RCC 7860 (cell line): ENCODE data around the gene ABCA7.
A peak's percentile ranks its signal among the peaks of the same experiment; 100 is the strongest.

Experiments used
- DNase-seq: peaks from one replicate; pipeline ENCODE4 v3.0.0-alpha.2; 2015; ENCODE audit warnings: low spot score
- FAIRE-seq: peaks from 2 replicates; lab custom pipeline; 2012; peaks lifted over from hg19 to GRCh38; lab: Jason Lieb, UNC

The ABCA7 gene

DNA sequence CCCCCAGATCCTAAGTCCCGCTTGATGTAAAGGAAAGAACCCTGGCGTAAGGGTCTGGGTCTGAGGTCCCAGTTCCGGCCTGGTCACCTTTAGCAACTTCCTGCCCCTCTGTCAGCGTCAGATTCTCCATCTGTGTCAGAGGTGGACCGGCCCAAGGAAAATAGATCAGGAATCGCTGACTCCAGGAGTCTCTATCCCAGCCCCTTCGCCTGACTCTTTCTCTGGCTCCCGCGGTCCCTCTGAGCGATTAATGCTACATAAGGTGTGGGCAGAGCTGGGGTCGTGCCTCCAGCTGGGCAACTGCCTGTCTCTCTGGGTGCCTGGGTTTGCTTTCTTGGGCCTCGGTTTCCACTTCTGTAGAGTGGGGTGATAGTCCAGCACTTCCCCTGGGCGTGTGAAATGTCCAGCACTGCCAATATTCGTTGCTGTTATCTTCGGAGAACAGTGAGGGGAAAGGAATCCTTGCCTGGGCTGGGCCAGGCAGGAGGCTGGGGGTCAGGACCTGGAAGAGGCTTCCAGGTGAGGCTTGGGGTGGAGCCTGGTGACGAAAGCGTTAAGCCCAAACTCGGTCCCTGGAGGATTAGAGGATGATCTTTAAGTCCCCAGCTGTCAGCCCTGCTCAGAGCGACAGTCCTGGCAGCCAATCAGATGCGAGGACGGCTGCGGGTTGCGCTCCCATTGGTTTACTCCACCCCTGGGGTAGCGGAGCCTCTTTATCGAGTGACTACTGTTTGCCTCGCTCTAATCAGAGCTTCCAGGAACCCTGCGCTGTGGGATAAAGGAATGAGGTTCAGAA is 767 bp downstream of the ABCA7 start:
- peak; percentile 66 for FAIRE-seq
- DNase-seq = peak; percentile 76

- FAIRE-seq = no peak
- DNase-seq = no peak
Observed at GRCh38 chr19:1041272-1041834, 1.4 kb downstream of the ABCA7 start.

DNA sequence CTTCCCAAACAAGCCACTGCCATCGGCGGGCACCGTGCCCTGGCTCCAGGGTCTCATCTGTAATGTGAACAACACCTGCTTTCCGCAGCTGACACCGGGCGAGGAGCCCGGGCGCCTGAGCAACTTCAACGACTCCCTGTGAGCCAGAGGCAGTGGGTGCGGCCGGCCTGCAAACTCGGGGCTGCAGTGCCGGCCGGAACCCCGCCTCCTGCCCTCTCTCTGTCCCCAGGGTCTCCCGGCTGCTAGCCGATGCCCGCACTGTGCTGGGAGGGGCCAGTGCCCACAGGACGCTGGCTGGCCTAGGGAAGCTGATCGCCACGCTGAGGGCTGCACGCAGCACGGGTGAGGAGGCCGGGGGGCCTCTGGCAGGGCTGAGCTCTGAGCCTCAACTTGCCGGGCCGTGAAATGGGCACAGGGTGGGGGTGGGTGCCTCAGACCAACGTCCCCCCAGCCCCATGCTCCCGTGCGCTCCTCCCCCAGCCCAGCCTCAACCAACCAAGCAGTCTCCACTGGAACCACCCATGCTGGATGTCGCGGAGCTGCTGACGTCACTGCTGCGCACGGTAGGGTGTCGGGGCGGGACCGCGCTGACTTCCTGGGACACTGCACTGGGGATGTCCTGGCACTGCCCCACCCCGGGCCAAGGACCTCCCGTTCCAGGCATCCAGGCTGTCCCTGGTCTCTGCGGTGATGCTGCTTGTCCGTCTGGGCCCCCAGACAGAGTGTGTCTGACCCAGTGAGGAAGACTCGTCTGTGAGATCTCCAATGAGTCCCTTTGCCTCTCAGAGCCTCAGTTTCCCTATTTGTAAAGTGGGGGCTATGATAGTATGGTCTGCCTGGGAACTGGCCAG is 2.2 kb downstream of the ABCA7 start:
- DNase-seq = no peak

DNA sequence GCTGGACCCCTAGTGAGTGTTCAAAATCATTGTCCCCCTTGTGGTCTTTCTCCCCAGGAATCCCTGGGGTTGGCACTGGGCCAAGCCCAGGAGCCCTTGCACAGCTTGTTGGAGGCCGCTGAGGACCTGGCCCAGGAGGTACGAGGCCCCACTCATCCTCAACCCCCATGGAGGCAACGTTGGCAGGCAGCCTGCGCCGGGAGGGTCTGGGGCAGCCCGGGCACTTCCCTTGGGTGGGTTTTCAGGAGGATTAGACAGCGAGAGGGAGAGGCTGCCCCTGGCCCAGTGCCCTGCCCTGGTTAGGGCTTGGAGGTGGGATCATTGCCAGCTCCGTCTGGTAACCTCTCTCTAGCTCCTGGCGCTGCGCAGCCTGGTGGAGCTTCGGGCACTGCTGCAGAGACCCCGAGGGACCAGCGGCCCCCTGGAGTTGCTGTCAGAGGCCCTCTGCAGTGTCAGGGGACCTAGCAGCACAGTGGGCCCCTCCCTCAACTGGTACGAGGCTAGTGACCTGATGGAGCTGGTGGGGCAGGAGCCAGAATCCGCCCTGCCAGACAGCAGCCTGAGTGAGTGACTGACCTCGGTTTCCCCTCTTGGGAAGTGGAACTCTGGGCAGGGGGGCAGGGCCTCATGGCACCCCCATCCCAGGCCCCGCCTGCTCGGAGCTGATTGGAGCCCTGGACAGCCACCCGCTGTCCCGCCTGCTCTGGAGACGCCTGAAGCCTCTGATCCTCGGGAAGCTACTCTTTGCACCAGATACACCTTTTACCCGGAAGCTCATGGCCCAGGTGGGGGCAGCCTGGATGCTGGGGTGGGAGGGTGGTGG is 3.0 kb downstream of the ABCA7 start:
- no peak for DNase-seq

More for the DNA sequence above, 2.2 kb downstream of the ABCA7 start:
- FAIRE-seq = no peak

GRCh38 chr19:1045247-1045603 is 5.3 kb downstream of the ABCA7 start:
- FAIRE-seq = no peak
- DNase-seq = no peak

More for the DNA sequence above, 3.0 kb downstream of the ABCA7 start:
- no peak for FAIRE-seq

- no peak for FAIRE-seq
Observed at GRCh38 chr19:1046117-1046626, 6.3 kb downstream of the ABCA7 start.

GRCh38 chr19:1046836-1047695 is 7.2 kb downstream of the ABCA7 start:
- no peak for FAIRE-seq
- no peak for DNase-seq

More at GRCh38 chr19:1046117-1046626, 6.3 kb downstream of the ABCA7 start:
- DNase-seq = no peak

GRCh38 chr19:1047696-1048147 is 7.8 kb downstream of the ABCA7 start:
- DNase-seq (no peak), FAIRE-seq (no peak)

DNA sequence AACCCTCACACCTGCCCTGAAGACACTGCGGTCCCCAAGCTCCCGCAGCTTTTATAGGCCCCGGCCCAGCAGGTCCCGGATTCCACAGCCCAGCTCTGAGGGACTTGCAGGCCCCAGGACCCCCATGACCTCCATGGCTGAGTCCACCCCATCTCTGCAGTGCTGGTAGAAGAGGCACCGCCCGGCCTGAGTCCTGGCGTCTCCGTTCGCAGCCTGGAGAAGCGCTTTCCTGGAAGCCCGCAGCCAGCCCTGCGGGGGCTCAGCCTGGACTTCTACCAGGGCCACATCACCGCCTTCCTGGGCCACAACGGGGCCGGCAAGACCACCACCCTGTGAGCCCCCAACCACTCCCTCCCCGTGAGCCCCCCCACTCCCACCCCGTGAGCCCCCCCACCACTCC is 9.2 kb downstream of the ABCA7 start:
- DNase-seq (no peak), FAIRE-seq (no peak)

- DNase-seq = no peak
- FAIRE-seq = no peak
Observed at GRCh38 chr19:1049800-1050199, 9.9 kb downstream of the ABCA7 start.

DNA sequence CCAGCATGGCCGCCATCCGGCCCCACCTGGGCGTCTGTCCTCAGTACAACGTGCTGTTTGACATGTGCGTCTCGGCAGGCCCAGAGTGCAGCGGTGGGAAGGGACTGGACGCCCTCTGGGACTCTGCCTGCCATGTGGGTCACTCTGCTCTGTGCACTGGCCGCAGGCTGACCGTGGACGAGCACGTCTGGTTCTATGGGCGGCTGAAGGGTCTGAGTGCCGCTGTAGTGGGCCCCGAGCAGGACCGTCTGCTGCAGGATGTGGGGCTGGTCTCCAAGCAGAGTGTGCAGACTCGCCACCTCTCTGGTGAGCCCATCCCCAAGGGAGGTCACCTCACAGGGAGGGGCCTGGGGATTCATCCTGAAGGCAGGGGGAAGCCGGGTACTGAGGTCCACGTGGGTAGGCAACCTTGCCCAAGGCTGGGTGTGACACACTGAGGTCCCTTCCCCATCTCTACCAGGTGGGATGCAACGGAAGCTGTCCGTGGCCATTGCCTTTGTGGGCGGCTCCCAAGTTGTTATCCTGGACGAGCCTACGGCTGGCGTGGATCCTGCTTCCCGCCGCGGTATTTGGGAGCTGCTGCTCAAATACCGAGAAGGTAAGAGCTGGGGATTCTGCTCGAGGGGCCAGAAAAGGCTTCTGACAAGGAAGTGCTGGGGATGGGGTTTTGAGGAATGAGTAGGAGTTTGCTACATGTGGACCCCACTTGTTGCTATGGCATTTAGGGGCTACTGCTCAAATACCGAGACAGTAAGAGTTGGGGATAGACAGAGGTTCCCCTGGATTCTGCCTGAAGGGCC is 11.3 kb downstream of the ABCA7 start:
- no peak for FAIRE-seq

DNA sequence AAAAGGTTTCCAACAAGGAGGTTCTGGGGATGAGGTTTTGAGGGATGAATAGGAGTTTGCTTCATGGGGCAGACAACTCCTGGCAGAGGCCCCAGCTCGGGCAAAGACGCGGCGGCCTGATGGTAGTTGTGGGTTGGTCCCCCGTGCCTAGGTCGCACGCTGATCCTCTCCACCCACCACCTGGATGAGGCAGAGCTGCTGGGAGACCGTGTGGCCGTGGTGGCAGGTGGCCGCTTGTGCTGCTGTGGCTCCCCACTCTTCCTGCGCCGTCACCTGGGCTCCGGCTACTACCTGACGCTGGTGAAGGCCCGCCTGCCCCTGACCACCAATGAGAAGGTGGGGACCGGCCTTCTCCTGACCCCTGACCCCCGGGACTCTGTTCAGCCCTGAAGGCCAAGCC is 11.9 kb downstream of the ABCA7 start:
- FAIRE-seq = no peak
- DNase-seq = no peak

More for the DNA sequence above, 11.3 kb downstream of the ABCA7 start:
- DNase-seq = no peak

DNA sequence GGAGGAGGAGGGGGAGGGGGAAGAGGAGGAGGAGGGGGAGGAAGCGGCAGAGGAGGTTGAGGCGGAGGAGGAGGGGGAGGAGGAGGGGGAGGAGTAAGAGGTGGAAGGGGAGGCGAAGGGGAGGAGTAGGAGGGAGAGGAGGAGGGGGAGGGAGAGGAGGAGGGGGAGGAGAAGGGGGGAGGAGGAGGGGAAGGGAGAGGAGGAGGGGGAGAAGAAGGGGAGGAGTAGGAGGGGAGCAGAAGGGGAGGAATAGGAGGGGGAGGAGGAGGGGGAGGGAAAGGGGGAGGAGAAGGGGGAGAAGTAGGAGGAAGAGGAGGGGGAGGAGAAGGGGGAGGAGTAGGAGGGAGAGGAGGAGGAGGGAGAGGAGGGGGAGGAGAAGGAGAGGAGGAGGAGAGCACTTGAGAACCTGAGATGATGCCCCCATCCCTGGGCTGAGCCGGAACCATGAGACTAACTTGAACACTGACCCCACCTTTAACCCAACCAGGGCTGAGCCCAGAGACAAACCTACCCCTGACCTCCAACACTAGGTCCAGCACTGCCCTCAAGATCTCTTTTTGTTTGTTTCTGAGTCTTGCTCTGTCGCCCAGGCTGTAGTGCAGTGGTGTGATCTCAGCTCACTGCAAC is 12.6 kb downstream of the ABCA7 start:
- no peak for DNase-seq
- FAIRE-seq = no peak

- no peak for FAIRE-seq
- no peak for DNase-seq
Observed at GRCh38 chr19:1053176-1054101, 13.5 kb downstream of the ABCA7 start.

DNA sequence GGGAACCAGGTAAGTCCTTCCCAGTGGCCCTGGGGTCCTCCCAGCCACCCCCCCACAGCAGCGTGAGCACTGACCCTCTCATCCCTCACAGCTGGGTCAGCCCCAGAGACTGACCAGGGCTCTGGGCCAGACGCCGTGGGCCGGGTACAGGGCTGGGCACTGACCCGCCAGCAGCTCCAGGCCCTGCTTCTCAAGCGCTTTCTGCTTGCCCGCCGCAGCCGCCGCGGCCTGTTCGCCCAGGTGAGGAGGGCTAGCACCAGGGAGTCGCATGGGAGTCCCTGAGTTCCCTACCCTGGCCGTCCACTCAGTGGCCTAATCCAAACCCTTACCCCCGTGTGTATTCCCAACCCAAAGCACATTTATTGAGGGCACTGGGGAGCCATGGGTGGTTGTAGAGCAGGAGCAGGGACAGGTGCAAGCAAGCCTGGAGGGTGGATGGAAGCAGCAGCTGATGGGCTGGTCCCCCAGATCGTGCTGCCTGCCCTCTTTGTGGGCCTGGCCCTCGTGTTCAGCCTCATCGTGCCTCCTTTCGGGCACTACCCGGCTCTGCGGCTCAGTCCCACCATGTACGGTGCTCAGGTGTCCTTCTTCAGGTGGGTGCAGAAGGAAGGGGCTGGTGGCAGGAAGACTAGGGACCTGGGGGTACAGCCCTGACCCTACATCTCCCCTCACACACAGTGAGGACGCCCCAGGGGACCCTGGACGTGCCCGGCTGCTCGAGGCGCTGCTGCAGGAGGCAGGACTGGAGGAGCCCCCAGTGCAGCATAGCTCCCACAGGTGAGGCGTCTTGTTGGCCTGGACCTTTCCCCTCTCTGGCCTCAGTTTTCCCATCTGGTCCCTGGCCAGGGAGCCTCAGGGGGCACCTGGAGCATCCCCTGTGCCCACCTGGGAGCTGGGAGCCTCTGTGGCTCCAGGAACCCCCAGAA is 14.5 kb downstream of the ABCA7 start:
- DNase-seq (no peak), FAIRE-seq (no peak)

DNA sequence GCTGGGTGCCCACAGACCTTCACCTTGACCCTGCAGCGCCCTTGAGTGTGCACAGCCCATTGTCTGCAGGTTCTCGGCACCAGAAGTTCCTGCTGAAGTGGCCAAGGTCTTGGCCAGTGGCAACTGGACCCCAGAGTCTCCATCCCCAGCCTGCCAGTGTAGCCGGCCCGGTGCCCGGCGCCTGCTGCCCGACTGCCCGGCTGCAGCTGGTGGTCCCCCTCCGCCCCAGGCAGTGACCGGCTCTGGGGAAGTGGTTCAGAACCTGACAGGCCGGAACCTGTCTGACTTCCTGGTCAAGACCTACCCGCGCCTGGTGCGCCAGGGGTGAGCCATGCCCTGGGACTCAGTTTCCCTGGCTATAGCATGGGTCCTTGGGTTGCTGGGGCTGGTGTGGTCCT is 15.1 kb downstream of the ABCA7 start:
- no peak for FAIRE-seq
- no peak for DNase-seq
